ENCODE data around the gene ATPAF2.

The ATPAF2 gene

GRCh38 chr17:18056214-18056613 is 17.2 kb upstream of the ATPAF2 start:
- no peak for TF ChIP-seq YY1 (IDR thresholded peaks at IDR 0.05; ENCODE audit: low read depth)
- TF ChIP-seq CEBPB (IDR thresholded peaks at IDR 0.05), result no peak
- no peak for TF ChIP-seq RAD21 (IDR thresholded peaks at IDR 0.05; ENCODE audit: low read depth)
- TF ChIP-seq TCF12 (IDR thresholded peaks at IDR 0.05; ENCODE audit: low read depth), result no peak
- no peak for TF ChIP-seq TEAD4 (IDR thresholded peaks at IDR 0.05)
- TF ChIP-seq NFIC (IDR thresholded peaks at IDR 0.05), result no peak
- no peak for TF ChIP-seq CREB1 (IDR thresholded peaks at IDR 0.05; ENCODE audit: low read depth)
- TF ChIP-seq TAF1 (IDR thresholded peaks at IDR 0.05; ENCODE audit: low read depth), result no peak
- no peak for TF ChIP-seq EP300 (IDR thresholded peaks at IDR 0.05; ENCODE audit: borderline replicate concordance)
- TF ChIP-seq, protein P1, sequence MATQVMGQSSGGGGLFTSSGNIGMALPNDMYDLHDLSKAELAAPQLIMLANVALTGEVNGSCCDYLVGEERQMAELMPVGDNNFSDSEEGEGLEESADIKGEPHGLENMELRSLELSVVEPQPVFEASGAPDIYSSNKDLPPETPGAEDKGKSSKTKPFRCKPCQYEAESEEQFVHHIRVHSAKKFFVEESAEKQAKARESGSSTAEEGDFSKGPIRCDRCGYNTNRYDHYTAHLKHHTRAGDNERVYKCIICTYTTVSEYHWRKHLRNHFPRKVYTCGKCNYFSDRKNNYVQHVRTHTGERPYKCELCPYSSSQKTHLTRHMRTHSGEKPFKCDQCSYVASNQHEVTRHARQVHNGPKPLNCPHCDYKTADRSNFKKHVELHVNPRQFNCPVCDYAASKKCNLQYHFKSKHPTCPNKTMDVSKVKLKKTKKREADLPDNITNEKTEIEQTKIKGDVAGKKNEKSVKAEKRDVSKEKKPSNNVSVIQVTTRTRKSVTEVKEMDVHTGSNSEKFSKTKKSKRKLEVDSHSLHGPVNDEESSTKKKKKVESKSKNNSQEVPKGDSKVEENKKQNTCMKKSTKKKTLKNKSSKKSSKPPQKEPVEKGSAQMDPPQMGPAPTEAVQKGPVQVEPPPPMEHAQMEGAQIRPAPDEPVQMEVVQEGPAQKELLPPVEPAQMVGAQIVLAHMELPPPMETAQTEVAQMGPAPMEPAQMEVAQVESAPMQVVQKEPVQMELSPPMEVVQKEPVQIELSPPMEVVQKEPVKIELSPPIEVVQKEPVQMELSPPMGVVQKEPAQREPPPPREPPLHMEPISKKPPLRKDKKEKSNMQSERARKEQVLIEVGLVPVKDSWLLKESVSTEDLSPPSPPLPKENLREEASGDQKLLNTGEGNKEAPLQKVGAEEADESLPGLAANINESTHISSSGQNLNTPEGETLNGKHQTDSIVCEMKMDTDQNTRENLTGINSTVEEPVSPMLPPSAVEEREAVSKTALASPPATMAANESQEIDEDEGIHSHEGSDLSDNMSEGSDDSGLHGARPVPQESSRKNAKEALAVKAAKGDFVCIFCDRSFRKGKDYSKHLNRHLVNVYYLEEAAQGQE (IDR thresholded peaks at IDR 0.05; ENCODE audit: low read depth), result no peak
- TF ChIP-seq, protein P2, sequence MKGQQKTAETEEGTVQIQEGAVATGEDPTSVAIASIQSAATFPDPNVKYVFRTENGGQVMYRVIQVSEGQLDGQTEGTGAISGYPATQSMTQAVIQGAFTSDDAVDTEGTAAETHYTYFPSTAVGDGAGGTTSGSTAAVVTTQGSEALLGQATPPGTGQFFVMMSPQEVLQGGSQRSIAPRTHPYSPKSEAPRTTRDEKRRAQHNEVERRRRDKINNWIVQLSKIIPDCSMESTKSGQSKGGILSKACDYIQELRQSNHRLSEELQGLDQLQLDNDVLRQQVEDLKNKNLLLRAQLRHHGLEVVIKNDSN (IDR thresholded peaks at IDR 0.05), result no peak
- TF ChIP-seq FOXM1 (IDR thresholded peaks at IDR 0.05; ENCODE audit: borderline replicate concordance, low read depth), result no peak
- TF ChIP-seq EGR1 (IDR thresholded peaks at IDR 0.05), result no peak
- TF ChIP-seq, protein P3, sequence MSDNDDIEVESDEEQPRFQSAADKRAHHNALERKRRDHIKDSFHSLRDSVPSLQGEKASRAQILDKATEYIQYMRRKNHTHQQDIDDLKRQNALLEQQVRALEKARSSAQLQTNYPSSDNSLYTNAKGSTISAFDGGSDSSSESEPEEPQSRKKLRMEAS (IDR thresholded peaks at IDR 0.05), result no peak
- TF ChIP-seq ZBTB7A (IDR thresholded peaks at IDR 0.05; ENCODE audit: low read depth), result no peak

DNA sequence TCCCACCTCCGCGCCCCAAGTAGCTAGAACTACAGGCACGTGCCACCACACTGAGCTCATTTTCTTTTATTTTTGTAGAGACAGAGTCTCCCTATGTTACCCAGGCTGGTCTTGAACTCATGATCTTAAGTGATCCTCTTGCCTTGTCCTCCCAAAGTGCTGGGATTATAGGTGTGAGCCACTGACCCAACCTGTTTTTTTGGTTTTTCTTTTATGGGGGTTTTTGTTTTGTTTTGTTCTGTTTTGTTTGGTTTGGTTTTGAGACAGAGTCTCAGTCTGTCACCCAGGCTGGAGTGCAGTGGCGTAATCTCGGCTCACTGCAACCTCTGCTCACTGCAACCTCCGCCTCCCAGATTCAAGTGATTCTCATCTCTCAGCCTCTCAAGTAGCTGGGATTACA is 16.6 kb upstream of the ATPAF2 start:
- TF ChIP-seq, protein P3 (IDR thresholded peaks at IDR 0.05), result no peak
- TF ChIP-seq RAD21 (IDR thresholded peaks at IDR 0.05; ENCODE audit: low read depth) (no peak), EGR1 (IDR thresholded peaks at IDR 0.05) (no peak), NFIC (IDR thresholded peaks at IDR 0.05) (no peak), EP300 (IDR thresholded peaks at IDR 0.05; ENCODE audit: borderline replicate concordance) (no peak), ZBTB7A (IDR thresholded peaks at IDR 0.05; ENCODE audit: low read depth) (no peak), TCF12 (IDR thresholded peaks at IDR 0.05; ENCODE audit: low read depth) (no peak), FOXM1 (IDR thresholded peaks at IDR 0.05; ENCODE audit: borderline replicate concordance, low read depth) (no peak), TAF1 (IDR thresholded peaks at IDR 0.05; ENCODE audit: low read depth) (no peak), YY1 (IDR thresholded peaks at IDR 0.05; ENCODE audit: low read depth) (no peak), CREB1 (IDR thresholded peaks at IDR 0.05; ENCODE audit: low read depth) (no peak), CEBPB (IDR thresholded peaks at IDR 0.05) (no peak), TEAD4 (IDR thresholded peaks at IDR 0.05) (no peak)
- TF ChIP-seq, protein P1 (IDR thresholded peaks at IDR 0.05; ENCODE audit: low read depth), result no peak
- TF ChIP-seq, protein P2 (IDR thresholded peaks at IDR 0.05), result no peak

DNA sequence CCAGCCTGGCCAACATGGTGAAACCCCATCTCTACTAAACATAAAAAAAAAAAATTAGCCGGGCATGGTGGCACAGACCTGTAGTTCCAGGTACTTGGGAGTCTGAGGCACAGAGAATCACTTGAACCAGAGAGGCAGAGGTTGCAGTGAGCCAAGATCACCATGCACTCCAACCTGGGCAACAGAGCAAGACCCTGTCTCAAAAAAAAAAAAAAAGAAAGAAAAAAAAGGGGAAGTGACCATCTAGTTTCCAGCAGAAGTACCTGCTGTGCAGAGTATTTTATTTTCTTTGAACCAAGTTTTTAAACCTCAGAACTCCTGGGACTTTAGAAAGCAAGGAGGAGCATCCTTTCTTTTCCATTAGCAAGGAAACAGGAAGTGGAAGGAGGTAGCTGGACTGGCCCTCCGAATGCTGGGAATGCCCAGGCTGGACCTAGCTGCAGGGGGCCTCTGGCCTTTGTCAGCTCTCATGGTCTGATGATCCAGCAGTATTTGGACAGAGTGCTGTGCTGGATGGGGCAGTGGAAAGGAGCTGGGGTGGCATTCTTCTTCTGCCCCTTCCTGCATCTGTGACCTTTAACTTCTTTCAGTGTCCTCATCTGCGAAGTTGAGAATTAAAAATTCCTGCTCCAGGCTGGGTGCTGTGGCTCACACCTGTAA is 6.9 kb upstream of the ATPAF2 start:
- TF ChIP-seq ZBTB7A (IDR thresholded peaks at IDR 0.05; ENCODE audit: low read depth) (no peak), CEBPB (IDR thresholded peaks at IDR 0.05) (no peak), NFIC (IDR thresholded peaks at IDR 0.05) (no peak), YY1 (IDR thresholded peaks at IDR 0.05; ENCODE audit: low read depth) (no peak), TCF12 (IDR thresholded peaks at IDR 0.05; ENCODE audit: low read depth) (no peak), RAD21 (IDR thresholded peaks at IDR 0.05; ENCODE audit: low read depth) (no peak)
- TF ChIP-seq, protein P3 (IDR thresholded peaks at IDR 0.05), result no peak

DNA sequence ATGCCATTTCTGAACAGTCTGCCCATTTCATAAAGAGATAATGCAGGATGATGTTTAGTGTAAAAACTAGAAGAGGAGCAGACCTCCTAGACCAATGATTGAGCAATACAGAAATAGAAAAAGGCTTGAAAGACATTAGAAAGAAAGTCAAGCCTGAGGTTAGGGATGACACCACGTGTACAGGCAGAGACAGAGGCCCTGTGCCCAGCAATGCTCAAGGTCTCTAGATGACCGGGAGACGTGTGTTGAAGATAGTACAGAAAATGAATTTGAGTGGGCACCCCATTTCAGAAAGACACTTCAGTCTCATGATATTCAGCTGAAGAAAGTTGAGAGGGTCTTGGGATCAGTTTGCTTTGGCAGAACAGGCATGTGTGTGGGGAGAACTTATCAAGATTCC is 5.6 kb upstream of the ATPAF2 start:
- TF ChIP-seq, protein P2 (IDR thresholded peaks at IDR 0.05), result no peak
- no peak for TF ChIP-seq CREB1 (IDR thresholded peaks at IDR 0.05; ENCODE audit: low read depth)
- no peak for TF ChIP-seq EP300 (IDR thresholded peaks at IDR 0.05; ENCODE audit: borderline replicate concordance)
- TF ChIP-seq TCF12 (IDR thresholded peaks at IDR 0.05; ENCODE audit: low read depth), result no peak
- no peak for TF ChIP-seq TAF1 (IDR thresholded peaks at IDR 0.05; ENCODE audit: low read depth)
- TF ChIP-seq CEBPB (IDR thresholded peaks at IDR 0.05), result no peak
- TF ChIP-seq EGR1 (IDR thresholded peaks at IDR 0.05), result no peak
- no peak for TF ChIP-seq RAD21 (IDR thresholded peaks at IDR 0.05; ENCODE audit: low read depth)
- TF ChIP-seq, protein P1 (IDR thresholded peaks at IDR 0.05; ENCODE audit: low read depth), result no peak
- TF ChIP-seq, protein P3 (IDR thresholded peaks at IDR 0.05), result no peak
- TF ChIP-seq YY1 (IDR thresholded peaks at IDR 0.05; ENCODE audit: low read depth), result no peak
- no peak for TF ChIP-seq NFIC (IDR thresholded peaks at IDR 0.05)
- no peak for TF ChIP-seq ZBTB7A (IDR thresholded peaks at IDR 0.05; ENCODE audit: low read depth)
- no peak for TF ChIP-seq TEAD4 (IDR thresholded peaks at IDR 0.05)
- no peak for TF ChIP-seq FOXM1 (IDR thresholded peaks at IDR 0.05; ENCODE audit: borderline replicate concordance, low read depth)
